ENCODE data around the gene SORCS3. TPM values are rescaled to one million over a fixed set of nuclear protein-coding genes. Genes with fewer than 3 reads are reported as not detected.

SORCS3 gene
- total RNA-seq, 1 donor, result 0.27 TPM

GRCh38 chr10:104819731-104820130 lies 178.6 kb downstream of the SORCS3 start:
- no peak overlapping the region for H3K4me3 ChIP-seq (ENCODE audit: low read depth, low read length)
- TF ChIP-seq, protein P1, sequence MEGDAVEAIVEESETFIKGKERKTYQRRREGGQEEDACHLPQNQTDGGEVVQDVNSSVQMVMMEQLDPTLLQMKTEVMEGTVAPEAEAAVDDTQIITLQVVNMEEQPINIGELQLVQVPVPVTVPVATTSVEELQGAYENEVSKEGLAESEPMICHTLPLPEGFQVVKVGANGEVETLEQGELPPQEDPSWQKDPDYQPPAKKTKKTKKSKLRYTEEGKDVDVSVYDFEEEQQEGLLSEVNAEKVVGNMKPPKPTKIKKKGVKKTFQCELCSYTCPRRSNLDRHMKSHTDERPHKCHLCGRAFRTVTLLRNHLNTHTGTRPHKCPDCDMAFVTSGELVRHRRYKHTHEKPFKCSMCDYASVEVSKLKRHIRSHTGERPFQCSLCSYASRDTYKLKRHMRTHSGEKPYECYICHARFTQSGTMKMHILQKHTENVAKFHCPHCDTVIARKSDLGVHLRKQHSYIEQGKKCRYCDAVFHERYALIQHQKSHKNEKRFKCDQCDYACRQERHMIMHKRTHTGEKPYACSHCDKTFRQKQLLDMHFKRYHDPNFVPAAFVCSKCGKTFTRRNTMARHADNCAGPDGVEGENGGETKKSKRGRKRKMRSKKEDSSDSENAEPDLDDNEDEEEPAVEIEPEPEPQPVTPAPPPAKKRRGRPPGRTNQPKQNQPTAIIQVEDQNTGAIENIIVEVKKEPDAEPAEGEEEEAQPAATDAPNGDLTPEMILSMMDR (IDR thresholded peaks at IDR 0.05; ENCODE audit: insufficient read depth, low read length), result no peak
- peak; percentile 16 for DNase-seq (ENCODE audit: low read depth)

DNA sequence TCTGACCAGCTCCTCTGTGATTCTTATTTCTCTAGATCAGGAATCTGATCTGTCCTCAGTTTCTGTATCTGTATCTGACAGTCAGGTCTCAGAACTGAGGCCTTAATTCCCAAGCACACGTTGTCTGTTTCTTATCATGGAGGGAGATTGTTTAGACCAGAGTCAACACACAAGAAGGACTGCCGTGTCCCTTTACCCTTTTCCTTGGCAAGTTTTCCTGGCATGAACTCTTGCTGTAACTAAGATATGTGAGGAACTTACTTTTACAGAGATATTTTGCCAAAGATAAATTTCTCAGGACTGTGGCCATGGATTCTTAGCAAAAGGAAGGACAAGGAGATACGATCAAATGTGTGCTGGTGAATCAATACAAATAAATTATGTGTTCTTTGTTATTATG lies 181.0 kb downstream of the SORCS3 start:
- TF ChIP-seq, protein P1 (IDR thresholded peaks at IDR 0.05; ENCODE audit: insufficient read depth, low read length), result no peak
- H3K4me3 ChIP-seq (ENCODE audit: low read depth, low read length), result no peak overlapping the region
- DNase-seq (ENCODE audit: low read depth), result no peak

- TF ChIP-seq, protein P1 (IDR thresholded peaks at IDR 0.05; ENCODE audit: insufficient read depth, low read length), result no peak
- DNase-seq (ENCODE audit: low read depth), result peak; percentile 37
- H3K4me3 ChIP-seq (ENCODE audit: low read depth, low read length), result no peak overlapping the region
Observed at GRCh38 chr10:104824380-104825006, 183.4 kb downstream of the SORCS3 start.

- H3K4me3 ChIP-seq (ENCODE audit: low read depth, low read length), result no peak overlapping the region
- TF ChIP-seq, protein P1 (IDR thresholded peaks at IDR 0.05; ENCODE audit: insufficient read depth, low read length), result no peak
Observed at GRCh38 chr10:104831272-104831671, 190.2 kb downstream of the SORCS3 start.

DNA sequence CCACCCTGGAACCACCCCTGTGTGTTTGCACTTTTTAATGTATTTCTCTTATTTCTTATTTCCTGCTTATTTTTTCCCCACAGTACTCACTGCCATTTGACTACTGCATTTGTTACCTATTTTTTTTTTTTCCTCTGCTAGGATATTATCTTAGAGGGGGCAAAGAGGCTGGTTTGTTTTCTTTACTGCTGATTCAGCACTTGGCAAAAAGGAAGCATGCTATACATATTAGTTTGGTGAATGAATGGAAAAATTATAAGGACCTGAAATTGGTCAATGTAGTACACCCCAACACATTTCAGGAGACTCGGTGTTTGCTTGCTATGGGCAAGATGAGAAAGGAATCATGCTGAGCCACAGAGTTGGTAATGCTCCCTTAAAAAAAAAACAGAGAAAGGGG lies 193.5 kb downstream of the SORCS3 start:
- peak; percentile 5 for DNase-seq (ENCODE audit: low read depth)
- no peak overlapping the region for H3K4me3 ChIP-seq (ENCODE audit: low read depth, low read length)
- TF ChIP-seq, protein P1 (IDR thresholded peaks at IDR 0.05; ENCODE audit: insufficient read depth, low read length), result no peak

More at GRCh38 chr10:104831272-104831671, 190.2 kb downstream of the SORCS3 start:
- DNase-seq (ENCODE audit: low read depth), result no peak

GRCh38 chr10:104835422-104835821 lies 194.3 kb downstream of the SORCS3 start:
- TF ChIP-seq, protein P1 (IDR thresholded peaks at IDR 0.05; ENCODE audit: insufficient read depth, low read length), result no peak
- peak; percentile 20 for DNase-seq (ENCODE audit: low read depth)
- no peak overlapping the region for H3K4me3 ChIP-seq (ENCODE audit: low read depth, low read length)

- no peak for DNase-seq (ENCODE audit: low read depth)
- TF ChIP-seq, protein P1 (IDR thresholded peaks at IDR 0.05; ENCODE audit: insufficient read depth, low read length), result no peak
- no peak overlapping the region for H3K4me3 ChIP-seq (ENCODE audit: low read depth, low read length)
Observed at GRCh38 chr10:104842704-104843103, 201.6 kb downstream of the SORCS3 start.

All from fibroblast of the aortic adventitia (primary cell).